ENCODE results near the gene TRIM71.

- no peak for TF ChIP-seq POLR2A (IDR thresholded peaks at IDR 0.05)
- TF ChIP-seq, protein P1, sequence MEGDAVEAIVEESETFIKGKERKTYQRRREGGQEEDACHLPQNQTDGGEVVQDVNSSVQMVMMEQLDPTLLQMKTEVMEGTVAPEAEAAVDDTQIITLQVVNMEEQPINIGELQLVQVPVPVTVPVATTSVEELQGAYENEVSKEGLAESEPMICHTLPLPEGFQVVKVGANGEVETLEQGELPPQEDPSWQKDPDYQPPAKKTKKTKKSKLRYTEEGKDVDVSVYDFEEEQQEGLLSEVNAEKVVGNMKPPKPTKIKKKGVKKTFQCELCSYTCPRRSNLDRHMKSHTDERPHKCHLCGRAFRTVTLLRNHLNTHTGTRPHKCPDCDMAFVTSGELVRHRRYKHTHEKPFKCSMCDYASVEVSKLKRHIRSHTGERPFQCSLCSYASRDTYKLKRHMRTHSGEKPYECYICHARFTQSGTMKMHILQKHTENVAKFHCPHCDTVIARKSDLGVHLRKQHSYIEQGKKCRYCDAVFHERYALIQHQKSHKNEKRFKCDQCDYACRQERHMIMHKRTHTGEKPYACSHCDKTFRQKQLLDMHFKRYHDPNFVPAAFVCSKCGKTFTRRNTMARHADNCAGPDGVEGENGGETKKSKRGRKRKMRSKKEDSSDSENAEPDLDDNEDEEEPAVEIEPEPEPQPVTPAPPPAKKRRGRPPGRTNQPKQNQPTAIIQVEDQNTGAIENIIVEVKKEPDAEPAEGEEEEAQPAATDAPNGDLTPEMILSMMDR (IDR thresholded peaks at IDR 0.05), result no peak
- no peak for TF ChIP-seq EP300 (IDR thresholded peaks at IDR 0.05; ENCODE audit: low read depth)
- TF ChIP-seq POLR2AphosphoS5 (IDR thresholded peaks at IDR 0.05), result no peak
These were observed 2.6 kb downstream of the TRIM71 start for GRCh38 chr3:32820430-32820829.

All from transverse colon (tissue), 4 donors.